Stimulated activated CD4-positive, alpha-beta T cell treated with anti-CD3 and anti-CD28 coated beads, Interleukin-1b, Interleukin-23, amount 100 ng/mL, for 24 hours (primary cell): ENCODE results near the gene ASB13.
"Not testable (repeated sequence)": the region's sequence is repeated elsewhere in the genome, so short reads cannot be mapped to it uniquely, and the experiment has no call there.

Experiments
- DNase-seq, 4 experiments: peaks; one replicate each; pipeline ENCODE4 v3.0.0-alpha.2; 2020; ENCODE audit warnings: low read depth in 4 of 4, low spot score in 1 of 4

The ASB13 gene

DNA sequence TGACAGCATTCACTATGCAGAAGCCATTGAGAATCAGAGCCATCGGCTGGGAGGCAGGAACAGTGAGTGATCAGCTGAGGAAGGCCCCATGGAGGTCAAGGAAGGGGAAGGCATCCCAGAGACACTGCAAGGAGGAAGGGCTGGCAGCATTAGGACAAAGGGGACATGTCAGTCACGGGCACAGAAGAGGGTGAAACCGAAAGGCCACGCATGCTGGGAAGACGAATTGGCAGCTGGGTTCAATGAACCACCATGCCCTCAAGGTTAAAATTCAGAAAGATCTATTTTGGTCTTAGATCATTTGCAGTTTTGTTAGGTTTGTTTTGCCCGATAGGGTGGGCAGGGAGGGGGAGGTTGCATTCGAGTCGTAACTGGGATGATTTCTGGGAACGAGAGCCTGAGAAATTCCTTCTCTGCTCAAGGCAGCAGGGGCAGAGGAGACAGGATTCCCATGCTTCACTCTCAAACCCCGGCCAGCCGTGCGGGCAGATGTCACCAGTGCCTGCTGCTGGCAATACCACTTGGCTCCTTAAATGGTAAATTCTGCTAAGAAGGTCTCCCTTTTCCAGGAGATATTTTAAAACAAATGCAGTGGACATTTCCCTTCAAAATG lies 57.7 kb downstream of the ASB13 start:
- no peak for DNase-seq

DNA sequence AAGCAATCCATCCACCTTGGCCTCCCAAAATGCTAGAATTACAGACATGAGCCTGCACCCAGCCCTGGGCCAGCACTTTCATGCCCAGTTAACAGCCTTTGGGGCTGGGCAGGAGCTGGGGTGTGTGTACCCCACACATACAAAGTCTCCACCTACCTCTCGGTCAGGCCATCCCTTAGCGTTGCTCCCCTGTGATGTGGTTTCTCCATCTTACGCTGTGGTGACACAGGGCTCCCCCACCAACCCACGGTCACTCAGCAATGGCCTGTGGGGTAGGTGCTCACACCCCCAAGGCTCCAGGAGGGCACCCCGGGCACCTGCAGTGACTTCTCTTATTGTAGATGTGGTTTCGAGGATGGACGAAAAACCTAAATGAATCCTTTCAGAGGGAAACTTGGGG lies 58.8 kb downstream of the ASB13 start:
- DNase-seq = no peak

DNA sequence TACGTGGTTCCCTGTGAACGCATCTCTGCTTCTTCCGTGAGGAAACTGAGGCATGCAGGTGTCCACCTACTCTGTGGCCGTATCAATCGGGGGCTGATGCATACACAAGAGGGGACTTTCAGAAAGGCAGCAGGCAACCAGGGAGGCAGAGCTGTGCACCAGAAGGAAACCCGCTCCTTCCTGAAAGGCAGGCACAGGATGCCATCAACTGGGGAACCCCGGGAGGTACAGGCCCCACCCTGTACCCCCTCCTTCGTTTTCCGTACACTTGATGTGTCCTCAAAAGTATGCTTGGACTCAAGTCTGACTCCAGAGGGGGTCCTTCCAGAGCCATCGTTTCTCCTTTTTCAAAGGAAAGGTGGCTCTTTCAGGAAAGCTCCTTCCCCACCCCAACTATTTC lies 59.5 kb downstream of the ASB13 start:
- DNase-seq = no peak

DNA sequence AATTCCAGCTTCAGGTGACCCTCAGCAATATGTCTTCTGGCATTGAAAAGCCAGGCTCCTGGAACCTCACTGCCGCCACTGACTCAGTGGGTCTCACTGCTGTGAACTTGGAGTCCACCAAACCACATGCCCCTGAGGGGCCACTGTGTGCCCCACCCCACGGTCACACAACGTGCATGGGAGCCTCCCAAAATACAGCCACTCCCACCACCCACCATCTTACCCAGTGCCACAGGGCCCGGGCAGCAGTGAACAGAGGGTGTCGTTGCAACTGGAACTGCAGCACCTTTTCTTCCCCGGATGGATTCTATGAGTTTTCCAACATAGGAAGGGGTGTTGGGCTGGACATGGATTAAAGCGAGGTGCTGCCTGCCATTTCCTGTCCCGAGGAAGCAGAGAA lies 60.1 kb downstream of the ASB13 start:
- DNase-seq = no peak

DNA sequence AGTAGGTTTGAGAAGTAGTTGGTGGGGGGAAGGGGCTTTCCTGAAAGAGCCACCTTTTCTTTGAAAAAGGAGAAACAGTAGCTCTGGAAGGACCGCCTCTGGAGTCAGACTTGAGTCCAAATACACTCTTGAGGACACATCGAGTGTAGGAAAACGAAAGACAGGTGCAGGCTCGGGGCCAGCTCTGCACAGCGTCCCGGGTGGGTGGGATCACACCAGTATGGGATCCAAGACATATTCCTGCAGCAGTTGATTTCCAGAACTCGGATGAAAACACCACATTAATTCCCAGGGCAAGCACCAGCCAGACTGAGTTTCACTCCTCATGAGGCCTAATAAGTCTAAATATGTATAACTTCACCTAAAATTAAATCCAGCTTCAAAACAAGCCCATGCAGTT lies 61.4 kb downstream of the ASB13 start:
- no peak for DNase-seq

DNA sequence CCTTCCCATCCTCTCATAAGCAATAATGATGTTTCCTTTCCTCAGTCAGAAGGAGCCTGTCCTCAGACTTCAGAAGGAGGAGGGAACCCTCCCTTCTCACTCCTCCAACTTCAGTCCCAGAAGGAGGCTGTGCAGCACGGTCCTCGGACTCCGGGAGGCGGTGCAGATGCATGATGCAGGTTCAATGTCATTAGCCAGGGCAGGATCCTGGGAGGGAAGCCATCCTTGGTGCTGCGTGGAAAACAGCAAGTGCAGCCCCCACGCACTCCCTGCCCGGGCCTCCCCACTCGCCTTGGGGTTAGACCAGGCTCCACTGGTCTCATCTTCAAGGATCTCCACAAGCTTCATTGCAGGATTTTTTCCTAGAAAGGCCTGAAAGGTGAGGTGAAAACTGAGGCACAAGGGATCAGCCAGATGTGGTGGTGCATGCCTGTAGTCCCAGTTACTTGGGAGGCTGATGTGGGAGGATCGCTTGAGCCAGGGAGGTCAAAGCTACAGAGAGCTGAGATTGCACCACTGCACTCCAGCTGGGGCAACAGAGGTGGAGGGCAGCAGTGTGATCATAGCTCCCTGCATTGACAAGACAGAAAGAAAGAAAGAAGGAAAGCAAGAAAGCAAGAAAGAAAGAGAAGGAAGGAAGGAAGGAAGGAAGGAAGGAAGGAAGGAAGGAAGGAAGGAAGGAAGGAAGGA lies 62.0 kb downstream of the ASB13 start:
- DNase-seq = no peak

DNA sequence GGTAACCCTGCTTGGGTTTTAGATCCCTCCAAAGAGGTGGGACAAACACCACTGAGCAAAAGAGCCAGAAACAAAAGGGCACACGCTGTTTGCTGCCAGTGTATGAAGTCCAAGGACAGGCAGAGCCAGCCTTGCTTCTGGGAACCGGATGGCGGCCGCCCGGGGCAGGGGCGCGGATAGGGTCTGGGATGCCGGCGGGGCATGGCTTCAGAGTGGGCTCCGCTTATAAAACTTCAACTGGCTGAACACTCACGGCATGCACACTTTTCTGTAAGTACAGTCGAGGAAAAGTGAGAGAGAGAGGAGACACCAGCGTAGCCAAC lies 62.6 kb downstream of the ASB13 start:
- no peak for DNase-seq

DNA sequence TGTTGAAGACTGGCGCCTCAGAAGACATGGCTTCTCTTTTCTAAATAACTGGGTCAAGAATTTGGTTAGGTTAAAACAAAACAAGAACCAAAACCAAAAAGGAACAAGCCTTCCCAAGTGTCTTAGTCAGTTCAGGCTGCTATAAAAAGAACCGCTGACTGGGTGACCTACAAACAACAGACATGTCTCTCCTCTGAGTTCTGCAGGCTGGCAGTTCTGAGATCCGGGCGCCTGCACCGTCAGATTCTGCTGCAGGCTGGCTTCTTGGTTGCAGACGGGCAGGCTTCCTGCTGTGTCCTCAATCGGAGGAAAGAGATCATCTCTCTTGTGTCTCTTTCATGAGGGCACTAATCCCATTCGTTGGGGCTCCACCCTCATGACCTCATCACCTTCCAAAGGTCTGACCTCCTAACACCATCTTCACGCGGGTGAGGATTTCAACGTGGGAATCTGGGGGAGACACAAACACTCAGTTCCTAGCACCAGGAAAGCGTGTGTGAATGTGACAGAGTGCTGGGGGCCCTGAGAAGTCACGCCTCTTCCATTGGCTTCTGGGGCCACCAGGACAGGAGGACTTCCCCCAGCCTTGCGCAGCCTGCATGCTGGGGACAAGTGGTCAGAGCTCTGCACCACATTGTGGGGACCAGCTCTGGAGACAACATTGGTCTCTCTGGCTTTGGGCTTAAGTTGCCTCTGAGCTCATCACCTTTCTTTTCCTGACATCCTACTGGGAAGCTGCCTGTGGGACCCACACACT lies 63.1 kb downstream of the ASB13 start:
- no peak for DNase-seq

DNA sequence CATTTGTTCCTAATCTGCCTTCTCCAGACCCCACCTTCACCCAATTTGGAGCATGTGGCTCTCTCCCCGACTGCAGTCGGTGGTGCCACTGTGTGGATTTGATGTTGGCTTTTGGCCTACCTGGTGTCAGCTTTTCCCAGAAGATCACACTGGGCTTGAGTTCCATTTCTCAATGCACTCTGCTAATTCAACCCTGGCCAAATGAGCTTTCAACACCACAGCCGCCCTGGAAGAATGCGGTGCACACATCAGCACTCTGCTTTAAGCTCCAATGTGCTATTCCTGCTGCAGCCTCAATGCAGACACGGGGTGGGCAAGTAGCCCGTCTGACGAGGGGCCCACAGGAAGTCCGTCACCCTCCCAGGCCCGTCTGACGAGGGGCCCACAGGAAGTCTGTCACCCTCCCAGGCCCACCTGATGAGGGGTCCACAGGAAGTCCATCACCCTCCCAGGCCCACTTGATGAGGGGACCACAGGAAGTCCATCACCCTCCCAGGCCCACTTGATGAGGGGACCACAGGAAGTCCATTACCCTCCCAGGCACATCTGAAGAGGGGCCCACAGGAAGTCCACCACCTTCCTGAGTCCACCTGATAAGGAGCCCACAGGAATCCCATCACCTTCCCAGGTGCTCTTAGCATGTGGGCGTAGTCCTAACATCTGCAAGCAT lies 64.4 kb downstream of the ASB13 start:
- DNase-seq = no peak

DNA sequence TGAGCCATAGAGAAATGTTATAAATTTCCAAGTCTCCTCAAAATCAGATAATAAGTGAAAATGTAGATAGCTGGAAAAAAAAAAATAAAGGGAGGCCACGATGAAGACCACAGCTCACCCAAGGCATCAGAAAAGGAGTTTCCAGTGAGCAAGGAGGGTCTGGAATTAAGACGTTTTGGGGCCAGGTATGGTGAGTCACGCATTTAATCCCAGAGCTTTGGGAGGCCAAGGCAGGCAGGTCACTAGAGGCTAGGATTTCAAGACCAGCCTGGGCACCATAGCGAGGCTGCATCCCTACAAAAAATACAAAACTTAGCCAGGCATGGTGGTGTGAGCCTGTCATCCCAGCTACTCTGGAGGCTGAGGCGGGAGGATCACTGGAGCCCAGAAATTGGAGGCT lies 65.5 kb downstream of the ASB13 start:
- no peak for DNase-seq

DNA sequence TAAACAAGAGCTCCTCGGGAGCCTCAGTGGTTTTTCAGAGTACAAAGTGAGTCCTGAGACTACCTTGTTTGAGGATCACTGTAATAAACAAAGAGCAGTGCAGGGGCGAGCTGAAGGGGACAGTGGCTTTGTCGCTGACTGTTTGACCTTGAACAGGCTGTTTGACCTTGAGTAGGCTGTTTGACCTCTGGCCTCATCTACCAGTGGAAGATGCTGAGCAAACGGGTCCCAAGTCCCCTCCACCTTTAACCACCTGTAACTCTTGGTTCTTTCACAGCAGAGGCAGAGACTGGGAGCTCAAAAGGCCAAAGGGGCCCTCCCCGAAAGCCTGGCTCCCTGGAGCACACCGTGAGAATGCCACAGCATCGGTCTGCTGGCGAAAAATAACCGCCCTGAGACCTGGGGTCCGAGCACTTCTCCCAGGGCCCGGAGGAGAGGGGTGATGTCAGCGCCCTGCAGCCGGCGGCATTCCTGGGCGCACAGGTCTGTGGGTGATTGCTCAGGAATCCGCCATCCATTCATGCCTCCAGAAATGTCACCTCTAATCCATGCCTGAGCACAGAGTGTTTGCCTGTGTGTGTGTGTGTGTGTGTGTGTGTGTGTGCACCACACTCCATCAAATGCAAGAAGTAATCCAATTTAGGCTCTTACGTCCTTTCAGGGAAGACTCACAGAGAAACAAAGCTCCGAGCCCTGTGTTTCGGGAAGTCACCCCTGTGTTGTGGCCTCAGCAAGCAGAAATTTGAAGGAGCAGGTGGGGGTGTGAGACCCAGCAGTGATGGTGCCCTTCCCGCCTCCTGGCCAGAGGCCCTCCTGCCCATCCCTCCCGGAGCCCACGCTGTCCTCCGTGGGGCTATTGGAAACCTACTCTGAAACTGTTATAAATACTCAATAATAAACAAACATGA lies 66.5 kb downstream of the ASB13 start:
- DNase-seq = no peak

DNA sequence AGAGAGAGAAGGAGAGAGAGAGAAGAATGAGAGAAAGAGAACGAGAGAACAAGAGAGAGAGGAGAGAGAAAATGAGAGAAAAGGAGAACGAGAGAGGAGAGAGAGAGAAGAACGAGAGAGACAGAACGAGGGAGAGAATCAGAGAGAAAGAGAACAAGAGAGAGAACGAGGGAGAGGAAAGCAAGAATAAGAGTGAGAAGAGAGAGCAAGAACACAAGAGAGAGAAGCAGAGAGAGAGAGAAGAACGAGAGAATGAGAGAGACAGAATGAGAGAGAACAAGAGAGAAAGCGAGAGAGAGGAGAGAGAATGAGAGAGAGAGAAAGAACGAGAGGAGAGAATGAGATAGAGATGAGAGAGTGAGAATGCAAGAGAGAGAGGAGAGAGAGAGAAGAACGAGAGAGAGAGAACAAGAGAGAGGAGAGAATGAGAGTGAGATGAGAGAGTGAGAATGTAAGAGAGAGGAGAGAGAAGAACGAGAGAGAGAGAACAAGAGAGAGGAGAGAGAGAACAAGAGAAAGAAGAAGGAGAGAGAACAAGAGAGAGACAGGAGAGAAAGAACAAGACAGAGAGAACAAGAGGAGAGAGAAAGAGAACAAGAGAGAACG lies 68.2 kb downstream of the ASB13 start:
- no peak for DNase-seq

DNA sequence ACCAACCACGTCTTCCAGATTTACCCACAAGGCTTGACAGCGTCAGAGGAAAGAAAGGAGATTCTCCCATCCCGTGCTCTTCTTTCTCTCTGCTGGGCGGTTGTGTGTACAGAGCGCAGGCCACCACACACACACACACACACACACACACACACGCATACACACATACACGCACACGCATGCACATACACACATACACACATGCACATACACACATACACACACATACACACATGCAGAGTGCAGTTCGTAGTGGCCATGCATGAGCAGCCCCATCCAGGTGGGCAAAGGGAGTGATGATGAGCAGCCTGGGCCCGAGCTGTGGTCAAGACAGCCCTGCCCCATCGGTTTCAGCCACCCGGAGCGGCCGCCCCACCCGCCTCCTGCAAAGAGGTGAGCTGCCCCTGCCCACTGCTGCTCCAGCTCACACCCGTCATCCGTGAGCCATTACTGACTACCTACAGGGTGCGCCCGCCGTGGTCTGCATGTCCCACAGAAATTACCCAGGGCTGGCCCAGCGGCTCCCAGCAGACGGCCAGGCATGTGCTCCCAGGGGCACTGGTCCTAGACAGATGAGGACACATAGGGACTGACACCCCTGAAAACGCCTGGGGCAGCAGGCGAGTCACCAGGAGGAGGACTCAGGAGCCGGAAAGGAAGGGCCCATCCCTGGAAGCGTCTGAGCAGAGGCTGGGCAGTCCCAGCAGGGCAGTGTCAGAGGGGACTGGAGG lies 69.6 kb downstream of the ASB13 start:
- DNase-seq = no peak

DNA sequence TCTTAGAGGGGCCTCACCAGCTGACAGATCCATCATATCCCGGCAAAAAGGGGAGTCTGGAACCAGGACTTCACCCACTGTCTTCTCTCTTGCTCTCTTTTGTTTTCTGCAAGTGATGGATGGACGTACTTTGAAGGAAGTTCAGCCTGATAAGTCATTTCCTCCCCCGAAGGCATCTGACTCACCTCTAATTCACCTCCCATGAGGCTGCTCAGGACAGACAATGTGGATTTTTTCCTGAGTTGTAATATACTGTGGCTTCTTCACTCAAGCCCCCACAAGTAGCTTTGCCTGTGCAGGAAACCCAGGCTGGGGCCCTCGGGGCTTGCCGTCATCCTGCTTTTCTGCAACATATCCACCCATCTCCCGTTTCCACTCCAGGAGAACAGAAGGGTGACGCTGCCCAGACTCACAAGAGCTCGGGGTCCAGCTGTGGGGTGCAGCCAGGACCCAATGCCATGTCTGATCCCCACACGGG lies 70.4 kb downstream of the ASB13 start:
- no peak for DNase-seq

DNA sequence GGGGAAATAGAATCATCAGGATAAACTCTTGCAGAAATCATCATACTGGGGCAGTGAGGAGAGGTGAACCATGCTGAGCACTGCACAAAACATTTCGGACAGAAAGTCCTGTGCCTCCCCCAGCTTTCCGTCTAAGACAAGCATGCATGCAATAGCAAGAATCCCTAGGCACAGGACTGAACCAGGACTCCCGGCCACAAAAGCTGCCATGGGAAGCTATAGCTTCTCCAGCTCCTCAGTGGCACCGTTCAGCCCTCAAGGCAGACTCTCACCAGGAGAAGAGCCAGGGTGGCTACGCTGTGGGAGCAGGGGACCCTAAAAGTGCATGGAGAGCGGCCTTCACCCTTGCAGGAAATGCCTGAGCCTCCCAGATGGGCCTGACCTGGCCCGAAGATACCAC lies 70.8 kb downstream of the ASB13 start:
- DNase-seq = no peak

DNA sequence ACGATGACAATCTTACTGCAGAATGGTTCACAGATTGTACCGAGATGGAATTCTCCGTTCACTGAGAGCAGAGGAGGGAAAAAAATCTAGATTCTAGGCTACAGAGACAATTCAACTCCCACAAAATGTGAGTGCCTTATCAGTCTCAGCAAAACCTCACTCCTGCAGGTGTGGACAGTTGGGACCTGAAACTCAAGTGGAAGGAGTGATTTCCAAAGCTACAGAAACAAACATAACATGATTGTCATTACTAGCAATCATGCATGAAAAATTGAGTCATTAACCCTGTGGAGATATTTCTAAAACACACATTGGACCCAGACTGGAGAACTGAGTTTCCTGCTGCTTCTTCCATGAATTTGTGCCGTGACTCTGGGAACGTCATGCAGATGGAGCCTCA lies 71.3 kb downstream of the ASB13 start:
- no peak for DNase-seq

DNA sequence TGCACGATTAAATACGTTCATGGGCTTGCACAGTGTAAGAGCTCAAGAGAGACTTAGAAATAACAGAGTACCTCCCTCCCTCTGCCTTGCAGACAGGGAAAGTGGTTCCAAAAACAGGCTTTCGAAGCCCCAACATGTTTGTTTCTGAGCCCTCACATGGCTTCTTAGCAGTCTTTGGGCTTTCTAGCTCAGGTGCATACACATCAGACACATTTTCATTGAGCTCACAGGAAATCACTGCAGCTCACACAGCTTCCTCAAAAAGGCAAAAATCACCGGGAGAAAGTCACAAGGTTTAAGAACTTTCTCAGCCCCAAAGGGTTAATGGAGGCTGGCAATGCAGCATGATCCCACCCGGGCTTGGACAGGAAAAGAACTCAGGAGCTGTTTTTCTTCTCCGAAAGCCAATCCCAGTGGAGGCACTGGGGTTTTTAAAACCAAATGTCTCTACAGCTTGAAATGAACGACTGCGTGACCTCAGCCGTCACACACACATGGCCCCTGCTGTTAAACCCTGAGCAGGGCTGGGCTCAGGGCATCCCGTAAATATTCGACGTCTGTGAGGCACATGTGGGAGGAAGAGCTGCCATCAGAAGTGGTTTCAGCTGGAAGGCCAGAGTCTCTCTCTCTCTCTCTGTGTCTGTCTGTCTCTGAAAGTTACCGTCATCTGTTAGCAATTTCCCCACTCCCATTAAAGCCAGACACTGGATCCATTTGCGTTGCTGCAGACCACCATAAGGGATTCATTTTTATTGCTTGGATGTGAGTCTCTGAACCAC lies 71.9 kb downstream of the ASB13 start:
- DNase-seq = no peak

DNA sequence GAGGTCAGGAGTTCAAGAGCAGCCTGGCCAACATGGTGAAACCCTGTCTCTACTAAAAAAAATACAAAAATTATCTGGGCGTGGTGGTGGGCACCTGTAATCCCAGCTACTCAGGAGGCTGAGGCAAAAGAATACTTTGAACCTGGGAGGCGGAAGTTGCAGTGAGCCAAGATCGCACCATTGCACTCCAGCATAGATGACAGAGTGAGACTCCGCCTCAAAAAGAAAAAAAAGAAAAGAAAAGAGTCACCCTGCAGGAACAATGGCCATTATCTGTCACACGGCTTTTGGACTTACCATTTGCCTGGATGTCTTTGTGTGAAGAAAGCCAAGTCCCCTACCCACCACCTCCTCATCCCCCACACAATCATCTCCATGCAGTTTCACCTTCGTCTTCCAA lies 73.0 kb downstream of the ASB13 start:
- DNase-seq = not testable (repeated sequence)

DNA sequence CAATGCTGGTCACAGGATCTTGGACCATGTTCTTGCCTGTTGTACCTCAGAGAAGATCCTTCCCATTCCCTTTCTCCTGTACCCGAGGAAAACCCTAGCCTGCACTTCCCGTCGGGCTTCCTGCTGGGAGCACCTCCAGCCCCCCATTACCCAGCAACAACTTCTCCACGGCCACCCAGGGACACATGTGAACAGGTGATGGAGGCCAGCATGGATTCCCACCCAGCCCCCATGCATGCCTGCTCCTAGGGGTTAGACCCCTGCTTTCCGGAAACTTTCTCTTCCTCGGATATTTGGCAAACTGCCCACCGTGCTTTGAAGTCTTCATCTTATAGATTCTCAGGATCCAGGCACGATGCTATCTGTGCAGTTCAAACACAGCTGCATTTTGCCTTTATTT lies 74.3 kb downstream of the ASB13 start:
- no peak for DNase-seq
